Fibroblast of mammary gland (primary cell): Measurements from ENCODE around the gene DOK7.

Source experiments
- DNase-seq: peaks from one replicate; pipeline ENCODE4 v3.0.0-alpha.2; 2010; ENCODE audit warnings: low read depth
- H3K4me3 ChIP-seq: 2 replicates; pipeline ENCODE4 v1.5.1; 2011; ENCODE audit warnings: low read depth, mild to moderate bottlenecking, low read length, moderate library complexity; ENCODE audit not compliant: control insufficient read depth
- TF ChIP-seq, protein P1 (sequence below): conservative IDR thresholded peaks from 2 replicates; pipeline ENCODE4 v1.5.1; 2011; ENCODE audit warnings: low read depth, low read length, inconsistent platforms; ENCODE audit not compliant: control insufficient read depth, insufficient read depth

The DOK7 gene

DNA sequence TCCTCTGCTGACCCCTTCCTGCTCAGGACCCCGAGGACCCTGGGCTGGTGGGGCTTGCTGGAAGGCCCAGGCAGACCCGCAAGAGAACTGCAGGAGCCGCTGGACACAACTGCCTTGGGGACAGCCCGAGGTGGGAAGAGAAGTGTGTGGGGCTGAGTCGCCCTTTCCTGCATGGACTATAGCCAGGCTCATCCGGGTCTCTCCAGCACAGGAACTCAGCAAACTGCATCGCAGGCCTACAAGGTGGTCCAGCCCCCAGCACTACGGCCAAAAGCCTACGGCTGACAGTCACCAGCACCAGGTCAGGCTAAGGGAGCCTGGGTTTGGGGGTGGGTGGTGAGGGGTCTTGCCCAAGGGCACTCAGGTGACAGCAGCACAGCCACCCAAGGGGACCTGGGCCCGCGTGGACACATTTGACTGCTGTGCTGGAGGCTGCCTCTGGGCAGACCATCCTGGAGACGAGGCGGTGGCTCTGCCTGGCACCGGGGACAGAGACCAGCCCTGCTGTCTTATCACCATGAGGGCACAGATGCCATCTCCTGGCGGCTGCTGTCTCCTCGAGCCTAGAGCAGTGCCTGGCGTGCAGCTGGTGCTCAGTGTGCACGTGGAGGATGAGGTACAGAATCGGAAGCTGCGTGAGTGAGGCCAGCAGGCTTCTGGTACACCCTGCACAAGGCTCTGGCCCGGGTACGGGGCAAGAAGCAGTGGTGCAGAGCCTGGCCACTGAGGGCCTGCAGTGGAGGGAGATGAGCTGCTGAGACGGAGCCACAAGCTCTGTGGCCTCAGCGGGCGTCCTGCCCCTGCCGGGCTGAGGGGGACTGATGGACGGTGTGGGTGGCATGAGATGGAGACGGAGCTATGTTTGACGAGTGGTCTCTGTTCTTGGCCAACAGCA is 54.0 kb downstream of the DOK7 start:
- no peak overlapping the region for H3K4me3 ChIP-seq
- TF ChIP-seq, protein P1, sequence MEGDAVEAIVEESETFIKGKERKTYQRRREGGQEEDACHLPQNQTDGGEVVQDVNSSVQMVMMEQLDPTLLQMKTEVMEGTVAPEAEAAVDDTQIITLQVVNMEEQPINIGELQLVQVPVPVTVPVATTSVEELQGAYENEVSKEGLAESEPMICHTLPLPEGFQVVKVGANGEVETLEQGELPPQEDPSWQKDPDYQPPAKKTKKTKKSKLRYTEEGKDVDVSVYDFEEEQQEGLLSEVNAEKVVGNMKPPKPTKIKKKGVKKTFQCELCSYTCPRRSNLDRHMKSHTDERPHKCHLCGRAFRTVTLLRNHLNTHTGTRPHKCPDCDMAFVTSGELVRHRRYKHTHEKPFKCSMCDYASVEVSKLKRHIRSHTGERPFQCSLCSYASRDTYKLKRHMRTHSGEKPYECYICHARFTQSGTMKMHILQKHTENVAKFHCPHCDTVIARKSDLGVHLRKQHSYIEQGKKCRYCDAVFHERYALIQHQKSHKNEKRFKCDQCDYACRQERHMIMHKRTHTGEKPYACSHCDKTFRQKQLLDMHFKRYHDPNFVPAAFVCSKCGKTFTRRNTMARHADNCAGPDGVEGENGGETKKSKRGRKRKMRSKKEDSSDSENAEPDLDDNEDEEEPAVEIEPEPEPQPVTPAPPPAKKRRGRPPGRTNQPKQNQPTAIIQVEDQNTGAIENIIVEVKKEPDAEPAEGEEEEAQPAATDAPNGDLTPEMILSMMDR: no peak
- DNase-seq: no peak

DNA sequence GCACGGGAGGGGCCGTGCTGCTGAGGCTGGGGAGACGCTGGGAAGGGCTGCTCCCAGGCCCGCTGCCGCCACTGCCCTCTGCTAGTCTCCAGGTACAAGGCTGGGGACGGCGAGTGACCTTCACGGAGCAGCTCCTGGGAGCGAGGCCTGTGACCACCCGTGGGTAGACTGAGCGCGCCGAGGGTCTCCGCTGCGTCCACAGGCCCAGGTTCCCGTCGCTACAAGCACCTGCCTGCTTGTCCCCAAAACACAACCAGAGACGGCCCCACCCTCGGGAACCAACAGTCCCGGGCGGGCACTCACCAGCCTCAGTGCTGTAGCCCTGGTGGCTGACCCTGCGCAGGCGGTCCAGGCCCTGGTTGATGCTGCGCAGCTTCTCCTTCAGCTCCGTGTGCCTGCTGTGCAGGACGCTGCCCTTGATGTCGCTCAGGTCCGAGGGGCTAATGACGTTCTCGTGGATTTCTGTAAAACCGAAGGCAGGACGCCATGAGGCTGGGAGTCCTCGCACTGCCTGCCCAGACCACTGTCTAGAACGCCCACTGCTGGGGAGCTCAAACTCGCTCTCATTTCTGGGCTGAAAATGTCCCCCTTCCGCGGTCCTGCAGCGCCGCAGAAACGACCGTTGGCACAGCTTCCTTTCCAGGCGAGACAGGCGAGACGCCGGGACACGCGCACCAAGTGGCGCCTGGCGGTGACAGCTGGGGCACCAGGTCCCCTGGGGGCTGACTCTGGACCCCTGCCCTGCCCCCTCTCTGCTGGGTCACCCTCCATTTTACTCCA is 54.8 kb downstream of the DOK7 start:
- TF ChIP-seq, protein P1: no peak
- no peak for DNase-seq
- H3K4me3 ChIP-seq: no peak overlapping the region

DNA sequence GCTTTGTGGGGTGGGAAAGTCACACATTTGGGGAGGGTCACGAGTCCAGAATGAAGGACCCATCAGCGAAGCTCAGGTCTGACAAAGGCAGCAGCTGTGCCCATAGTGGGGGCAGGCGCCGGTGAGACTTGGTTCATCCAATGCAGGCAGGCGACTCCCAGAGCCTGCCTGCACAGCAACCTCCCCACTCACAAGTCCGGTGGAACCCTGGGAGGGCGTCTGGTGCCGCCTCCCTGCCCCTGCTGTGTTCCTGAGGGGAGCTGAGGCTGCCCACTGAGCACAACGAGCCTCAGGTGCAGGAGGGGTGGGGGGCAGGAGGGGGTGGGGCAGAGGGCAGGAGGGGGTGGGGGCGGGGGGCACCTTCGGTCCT is 55.4 kb downstream of the DOK7 start:
- H3K4me3 ChIP-seq: no peak overlapping the region
- no peak for DNase-seq
- TF ChIP-seq, protein P1: no peak

DNA sequence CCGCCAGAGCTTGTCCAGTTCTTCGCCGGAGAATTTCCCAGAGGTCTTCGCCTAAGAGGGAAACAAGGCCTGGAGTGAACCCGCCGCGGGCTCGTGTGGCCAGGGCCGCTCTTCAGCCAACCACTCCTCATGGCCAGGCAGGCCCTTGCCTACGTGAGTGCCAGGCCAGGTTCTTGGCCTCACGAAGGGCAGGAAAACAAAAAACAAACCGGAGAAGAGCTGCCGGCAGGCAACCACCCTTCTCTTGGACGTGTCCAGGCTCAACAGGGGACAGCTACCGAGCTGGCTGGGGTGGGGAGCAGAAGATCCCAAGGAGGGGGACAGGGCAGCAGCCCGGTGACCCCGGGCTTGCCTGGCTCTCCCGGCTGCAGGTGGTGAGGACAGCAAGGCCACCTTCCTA is 55.8 kb downstream of the DOK7 start:
- H3K4me3 ChIP-seq: no peak overlapping the region
- TF ChIP-seq, protein P1: no peak
- no peak for DNase-seq

DNA sequence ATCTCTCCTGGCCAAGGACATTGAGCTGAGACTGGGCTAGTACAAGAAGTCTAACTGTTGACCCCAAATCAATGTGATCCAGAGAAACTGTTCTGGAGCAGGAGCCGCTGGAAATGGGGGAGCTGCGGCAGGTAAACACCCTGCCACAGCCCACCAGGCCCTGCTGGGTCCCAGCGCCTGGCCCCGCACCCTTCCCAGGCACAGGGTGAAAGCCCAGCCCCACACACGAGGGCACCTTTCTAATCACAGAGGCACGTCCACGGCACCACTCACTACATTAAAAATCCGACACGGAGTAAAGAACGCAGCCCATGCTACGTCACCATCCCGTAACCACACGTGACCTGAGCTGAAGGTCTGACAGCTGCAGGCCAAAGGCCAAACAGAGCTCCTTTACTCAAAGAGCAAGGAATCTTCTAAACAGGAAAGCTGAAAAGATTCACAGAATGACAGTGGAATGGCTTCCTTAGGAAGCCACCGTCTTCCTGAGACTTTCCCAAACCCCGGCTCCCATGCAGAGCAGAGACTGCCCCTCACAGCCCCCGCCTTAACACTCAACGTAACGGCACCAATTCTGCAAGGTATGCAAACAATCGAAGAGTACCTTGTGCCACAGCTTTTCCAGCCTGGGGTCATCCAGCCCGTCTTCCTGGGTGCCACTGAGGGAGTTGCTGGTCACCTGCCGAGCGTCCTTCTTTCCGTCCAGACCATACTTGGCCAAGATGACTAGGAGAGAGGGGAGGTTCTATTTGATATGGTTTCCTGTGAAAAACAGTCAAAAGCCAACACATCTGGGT is 56.6 kb downstream of the DOK7 start:
- DNase-seq: no peak
- TF ChIP-seq, protein P1: no peak
- no peak overlapping the region for H3K4me3 ChIP-seq

DNA sequence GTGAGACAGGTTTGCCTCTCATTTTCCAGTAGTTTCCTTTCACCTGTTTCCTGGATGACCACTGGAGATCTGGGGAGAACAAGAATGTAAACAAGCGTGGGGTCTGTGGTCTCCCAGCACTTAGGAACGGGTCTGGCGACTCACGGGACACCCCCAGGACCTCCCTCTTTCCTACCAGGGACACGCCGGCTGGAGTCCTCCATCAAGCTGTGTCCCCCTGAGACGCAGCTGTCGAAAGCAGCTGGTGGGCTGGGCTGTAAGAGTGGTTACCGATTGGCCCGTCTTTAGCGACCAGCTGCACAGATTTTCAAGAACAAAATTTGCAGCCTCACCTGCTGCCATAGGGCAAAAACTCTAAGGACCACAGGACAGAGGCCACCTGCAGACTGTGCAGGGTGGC is 57.2 kb downstream of the DOK7 start:
- DNase-seq: no peak
- TF ChIP-seq, protein P1: no peak
- no peak overlapping the region for H3K4me3 ChIP-seq
